Measurements from ENCODE around the gene DNAH17. TPM values are rescaled to one million over a fixed set of nuclear protein-coding genes. Genes with fewer than 3 reads are reported as not detected.

The DNAH17 gene
- total RNA-seq, 1 experiment from 2014 or later = 0.23 TPM

- Mint-ChIP-seq H3K4me3 (ENCODE audit: unreplicated experiment) (no peak overlapping the region), H3K27me3 (ENCODE audit: insufficient read depth, unreplicated experiment) (no peaks in the 10 kb centered on the region), H3K4me1 (ENCODE audit: low read depth, unreplicated experiment) (no peaks in the 10 kb centered on the region), H3K27ac (ENCODE audit: unreplicated experiment) (no peak overlapping the region), H3K9me3 (ENCODE audit: unreplicated experiment) (no peaks in the 10 kb centered on the region), H3K36me3 (ENCODE audit: insufficient read depth, unreplicated experiment) (no peaks in the 10 kb centered on the region)
- intact Hi-C loops (cut with micrococcal nuclease; ENCODE audit: unreplicated experiment) = loop anchor here (5.0 kb wide), 1 partner anchor 61 kb away; no protein-coding TSS in a partner anchor
- POLR2A ChIA-PET = no interaction called here
- TF ChIP-seq, protein P1, sequence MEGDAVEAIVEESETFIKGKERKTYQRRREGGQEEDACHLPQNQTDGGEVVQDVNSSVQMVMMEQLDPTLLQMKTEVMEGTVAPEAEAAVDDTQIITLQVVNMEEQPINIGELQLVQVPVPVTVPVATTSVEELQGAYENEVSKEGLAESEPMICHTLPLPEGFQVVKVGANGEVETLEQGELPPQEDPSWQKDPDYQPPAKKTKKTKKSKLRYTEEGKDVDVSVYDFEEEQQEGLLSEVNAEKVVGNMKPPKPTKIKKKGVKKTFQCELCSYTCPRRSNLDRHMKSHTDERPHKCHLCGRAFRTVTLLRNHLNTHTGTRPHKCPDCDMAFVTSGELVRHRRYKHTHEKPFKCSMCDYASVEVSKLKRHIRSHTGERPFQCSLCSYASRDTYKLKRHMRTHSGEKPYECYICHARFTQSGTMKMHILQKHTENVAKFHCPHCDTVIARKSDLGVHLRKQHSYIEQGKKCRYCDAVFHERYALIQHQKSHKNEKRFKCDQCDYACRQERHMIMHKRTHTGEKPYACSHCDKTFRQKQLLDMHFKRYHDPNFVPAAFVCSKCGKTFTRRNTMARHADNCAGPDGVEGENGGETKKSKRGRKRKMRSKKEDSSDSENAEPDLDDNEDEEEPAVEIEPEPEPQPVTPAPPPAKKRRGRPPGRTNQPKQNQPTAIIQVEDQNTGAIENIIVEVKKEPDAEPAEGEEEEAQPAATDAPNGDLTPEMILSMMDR (IDR thresholded peaks at IDR 0.05; ENCODE audit: insufficient read depth in 1 of 2, low read depth in 1 of 2, low read length in 1 of 2, severe bottlenecking in 1 of 2, unreplicated experiment in 1 of 2) = no peak
- Histone ChIP-seq H3K36me3 (ENCODE audit: control insufficient read depth, insufficient read depth, low read length) (no peaks in the 10 kb centered on the region), H3K9me3 (no peaks in the 10 kb centered on the region), H3K27me3 (replicated peaks; ENCODE audit: control insufficient read depth, insufficient read depth, low read length) (no peaks in the 10 kb centered on the region), H3K4me1 (no peaks in the 10 kb centered on the region), H3K4me3 (ENCODE audit: low read depth, low read length) (no peak overlapping the region)
- no TSS peak for BruUV-seq (replicated peaks)
- CTCF ChIA-PET = interaction anchor here (0.7 to 1.4 kb wide), 8 partner anchors 102 to 710 kb away, joined by 3 to 28 read pairs (median 4); no protein-coding TSS in a partner anchor
- DNase-seq = no peak
These were observed 80.9 kb downstream of the DNAH17 start for GRCh38 chr17:78496311-78496710.

- H3K36me3 Mint-ChIP-seq (ENCODE audit: insufficient read depth, unreplicated experiment) = no peaks in the 10 kb centered on the region
- H3K27ac Mint-ChIP-seq (ENCODE audit: unreplicated experiment) = no peak overlapping the region
- Histone ChIP-seq H3K36me3 (ENCODE audit: control insufficient read depth, insufficient read depth, low read length) (no peaks in the 10 kb centered on the region), H3K9me3 (no peaks in the 10 kb centered on the region), H3K27me3 (replicated peaks; ENCODE audit: control insufficient read depth, insufficient read depth, low read length) (no peaks in the 10 kb centered on the region), H3K4me1 (no peaks in the 10 kb centered on the region), H3K4me3 (ENCODE audit: low read depth, low read length) (no peak overlapping the region)
- intact Hi-C loops (cut with micrococcal nuclease; ENCODE audit: unreplicated experiment) = loop anchor here (5.0 kb wide), 1 partner anchor 62 kb away; no protein-coding TSS in a partner anchor
- ChIA-PET CTCF (interaction anchor here (0.7 to 1.5 kb wide), 2 partner anchors 76 to 213 kb away, joined by 4 to 5 read pairs; no protein-coding TSS in a partner anchor), POLR2A (no interaction called here)
- DNase-seq = no peak
- no peaks in the 10 kb centered on the region for H3K27me3 Mint-ChIP-seq (ENCODE audit: insufficient read depth, unreplicated experiment)
- H3K4me3 Mint-ChIP-seq (ENCODE audit: unreplicated experiment) = no peak overlapping the region
- no peaks in the 10 kb centered on the region for H3K9me3 Mint-ChIP-seq (ENCODE audit: unreplicated experiment)
- TF ChIP-seq, protein P1 (IDR thresholded peaks at IDR 0.05; ENCODE audit: insufficient read depth in 1 of 2, low read depth in 1 of 2, low read length in 1 of 2, severe bottlenecking in 1 of 2, unreplicated experiment in 1 of 2) = no peak
- BruUV-seq (replicated peaks) = no TSS peak
- no peaks in the 10 kb centered on the region for H3K4me1 Mint-ChIP-seq (ENCODE audit: low read depth, unreplicated experiment)
These were observed 81.6 kb downstream of the DNAH17 start for GRCh38 chr17:78495634-78496033.

DNA sequence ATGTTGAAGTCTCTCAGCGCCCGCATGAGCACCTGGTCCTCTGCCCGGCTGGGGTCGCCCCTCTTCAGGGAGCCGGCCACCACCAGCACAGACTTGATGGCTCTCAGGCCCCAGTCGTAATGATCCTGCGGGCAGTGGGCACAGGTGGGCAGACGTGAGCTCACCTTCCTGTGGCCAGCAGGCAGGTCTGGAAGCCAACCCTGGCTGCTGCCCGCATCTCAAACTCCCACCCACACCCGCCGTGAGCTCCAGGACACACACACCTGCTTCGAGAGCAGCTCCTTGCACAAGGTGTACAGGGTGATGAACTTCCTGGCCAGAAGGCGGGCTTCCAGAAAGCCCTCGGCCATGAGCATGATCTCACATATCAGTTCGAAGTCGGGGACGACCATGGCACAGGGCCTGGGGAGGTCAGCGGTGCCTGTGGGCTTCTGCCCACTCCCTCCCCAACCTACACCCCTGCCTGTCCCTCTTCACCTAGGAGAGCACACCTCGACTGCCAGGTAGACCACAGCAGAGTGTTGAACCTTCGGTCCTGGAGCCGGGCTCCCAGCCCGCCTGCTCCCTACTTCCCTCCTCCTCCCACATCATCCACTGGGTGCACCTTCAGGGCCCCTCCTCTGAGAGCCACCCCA lies 82.4 kb downstream of the DNAH17 start:
- Mint-ChIP-seq H3K4me1 (ENCODE audit: low read depth, unreplicated experiment) (no peaks in the 10 kb centered on the region), H3K27ac (ENCODE audit: unreplicated experiment) (no peak overlapping the region), H3K27me3 (ENCODE audit: insufficient read depth, unreplicated experiment) (peaks cover 2% of the 10 kb centered on the region), H3K36me3 (ENCODE audit: insufficient read depth, unreplicated experiment) (no peaks in the 10 kb centered on the region), H3K4me3 (ENCODE audit: unreplicated experiment) (no peak overlapping the region), H3K9me3 (ENCODE audit: unreplicated experiment) (no peaks in the 10 kb centered on the region)
- BruUV-seq (replicated peaks) = no TSS peak
- Histone ChIP-seq H3K36me3 (ENCODE audit: control insufficient read depth, insufficient read depth, low read length) (no peaks in the 10 kb centered on the region), H3K27me3 (replicated peaks; ENCODE audit: control insufficient read depth, insufficient read depth, low read length) (no peaks in the 10 kb centered on the region), H3K4me3 (ENCODE audit: low read depth, low read length) (no peak overlapping the region), H3K4me1 (no peaks in the 10 kb centered on the region), H3K9me3 (no peaks in the 10 kb centered on the region)
- DNase-seq = no peak
- TF ChIP-seq, protein P1 (IDR thresholded peaks at IDR 0.05; ENCODE audit: insufficient read depth in 1 of 2, low read depth in 1 of 2, low read length in 1 of 2, severe bottlenecking in 1 of 2, unreplicated experiment in 1 of 2) = no peak
- intact Hi-C loops (cut with micrococcal nuclease; ENCODE audit: unreplicated experiment) = loop anchor here (5.0 kb wide), 1 partner anchor 62 kb away; no protein-coding TSS in a partner anchor
- ChIA-PET CTCF (interaction anchor here (1.5 kb wide), 1 partner anchor 213 kb away, joined by 5 read pairs; no protein-coding TSS in a partner anchor), POLR2A (no interaction called here)
